ENCODE results near the gene TSPAN33.

The TSPAN33 gene

DNA sequence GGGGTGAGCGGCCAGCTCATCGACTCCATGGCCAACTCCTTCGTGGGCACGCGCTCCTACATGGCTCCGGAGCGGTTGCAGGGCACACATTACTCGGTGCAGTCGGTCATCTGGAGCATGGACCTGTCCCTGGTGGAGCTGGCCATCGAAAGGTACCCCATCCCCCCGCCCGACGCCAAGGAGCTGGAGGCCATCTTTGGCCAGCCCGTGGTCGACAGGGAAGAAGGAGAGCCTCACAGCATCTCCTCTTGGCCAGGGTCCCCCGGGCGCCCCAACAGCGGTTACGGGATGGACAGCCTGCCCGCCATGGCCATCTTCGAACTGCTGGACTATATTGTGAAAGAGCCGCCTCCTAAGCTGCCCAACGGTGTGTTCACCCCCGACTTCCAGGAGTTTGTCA lies 17.4 kb upstream of the TSPAN33 start:
- ChIA-PET CTCF (no interaction called here), POLR2A (no interaction called here)
- DNase-seq (ENCODE audit: extremely low spot score) = no peak
- TF ChIP-seq, protein P1, sequence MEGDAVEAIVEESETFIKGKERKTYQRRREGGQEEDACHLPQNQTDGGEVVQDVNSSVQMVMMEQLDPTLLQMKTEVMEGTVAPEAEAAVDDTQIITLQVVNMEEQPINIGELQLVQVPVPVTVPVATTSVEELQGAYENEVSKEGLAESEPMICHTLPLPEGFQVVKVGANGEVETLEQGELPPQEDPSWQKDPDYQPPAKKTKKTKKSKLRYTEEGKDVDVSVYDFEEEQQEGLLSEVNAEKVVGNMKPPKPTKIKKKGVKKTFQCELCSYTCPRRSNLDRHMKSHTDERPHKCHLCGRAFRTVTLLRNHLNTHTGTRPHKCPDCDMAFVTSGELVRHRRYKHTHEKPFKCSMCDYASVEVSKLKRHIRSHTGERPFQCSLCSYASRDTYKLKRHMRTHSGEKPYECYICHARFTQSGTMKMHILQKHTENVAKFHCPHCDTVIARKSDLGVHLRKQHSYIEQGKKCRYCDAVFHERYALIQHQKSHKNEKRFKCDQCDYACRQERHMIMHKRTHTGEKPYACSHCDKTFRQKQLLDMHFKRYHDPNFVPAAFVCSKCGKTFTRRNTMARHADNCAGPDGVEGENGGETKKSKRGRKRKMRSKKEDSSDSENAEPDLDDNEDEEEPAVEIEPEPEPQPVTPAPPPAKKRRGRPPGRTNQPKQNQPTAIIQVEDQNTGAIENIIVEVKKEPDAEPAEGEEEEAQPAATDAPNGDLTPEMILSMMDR (IDR thresholded peaks at IDR 0.05; ENCODE audit: control extremely low read depth, extremely low read depth, low read depth, missing control alignments) = no peak

DNA sequence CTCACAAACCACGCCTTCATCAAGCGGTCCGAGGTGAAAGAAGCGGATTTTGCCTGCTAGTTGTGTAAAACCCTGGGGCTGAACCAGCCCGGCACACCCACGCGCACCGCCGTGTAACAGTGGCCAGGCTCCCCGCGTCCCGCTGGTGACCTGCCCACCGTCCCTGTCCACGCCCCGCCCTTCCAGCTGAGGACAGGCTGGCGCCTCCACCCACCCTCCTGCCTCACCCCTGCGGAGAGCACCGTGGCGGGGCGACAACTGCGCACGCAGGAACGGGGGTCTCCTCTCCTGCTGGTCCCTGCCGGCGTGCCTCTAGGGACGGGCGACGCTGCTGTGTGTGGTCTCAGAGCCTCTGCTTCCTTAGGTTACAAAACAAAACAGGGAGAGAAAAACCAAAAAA lies 16.9 kb upstream of the TSPAN33 start:
- DNase-seq (ENCODE audit: extremely low spot score) = no peak
- ChIA-PET CTCF (interaction anchor here (1.5 kb wide), 1 partner anchor 36 kb away, joined by 4 read pairs; no protein-coding TSS in a partner anchor), POLR2A (no interaction called here)
- TF ChIP-seq, protein P1 (IDR thresholded peaks at IDR 0.05; ENCODE audit: control extremely low read depth, extremely low read depth, low read depth, missing control alignments) = no peak

DNA sequence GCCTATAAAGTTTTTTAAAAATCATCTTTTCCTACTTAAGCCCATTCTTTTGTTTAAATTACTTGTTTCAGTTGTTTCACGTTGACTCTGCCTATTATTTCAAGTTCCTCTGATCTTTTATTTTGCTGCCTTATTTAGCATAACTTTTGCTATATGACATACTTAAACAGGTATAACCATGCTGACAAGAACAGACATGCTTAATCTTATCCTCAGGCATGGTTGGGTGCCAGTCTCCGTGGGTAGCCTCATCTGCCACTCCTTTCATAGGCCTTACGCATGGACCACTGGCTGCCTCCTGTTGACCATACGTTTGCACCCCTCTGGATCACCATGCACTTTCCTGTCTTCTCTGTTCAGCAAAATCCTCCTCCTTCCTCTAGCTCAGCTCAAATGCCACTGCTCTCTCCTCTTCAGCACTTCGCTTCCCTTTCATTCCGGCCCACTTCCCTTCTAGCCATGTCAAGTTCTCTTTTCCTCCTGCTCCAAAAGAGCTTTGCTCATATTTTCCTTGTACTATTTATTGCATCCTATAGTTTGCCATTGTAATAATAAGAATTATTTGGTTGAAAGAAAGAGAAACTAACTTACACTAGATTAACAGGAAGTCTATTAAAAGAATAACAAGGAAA lies 10.0 kb upstream of the TSPAN33 start:
- DNase-seq (ENCODE audit: extremely low spot score) = no peak
- CTCF ChIA-PET = interaction anchor here (1.7 to 2.3 kb wide), 3 partner anchors 10 to 43 kb away, joined by 4 to 9 read pairs (median 7); partner anchors contain the start of gene TSPAN33
- TF ChIP-seq, protein P1 (IDR thresholded peaks at IDR 0.05; ENCODE audit: control extremely low read depth, extremely low read depth, low read depth, missing control alignments) = no peak
- POLR2A ChIA-PET = no interaction called here

DNA sequence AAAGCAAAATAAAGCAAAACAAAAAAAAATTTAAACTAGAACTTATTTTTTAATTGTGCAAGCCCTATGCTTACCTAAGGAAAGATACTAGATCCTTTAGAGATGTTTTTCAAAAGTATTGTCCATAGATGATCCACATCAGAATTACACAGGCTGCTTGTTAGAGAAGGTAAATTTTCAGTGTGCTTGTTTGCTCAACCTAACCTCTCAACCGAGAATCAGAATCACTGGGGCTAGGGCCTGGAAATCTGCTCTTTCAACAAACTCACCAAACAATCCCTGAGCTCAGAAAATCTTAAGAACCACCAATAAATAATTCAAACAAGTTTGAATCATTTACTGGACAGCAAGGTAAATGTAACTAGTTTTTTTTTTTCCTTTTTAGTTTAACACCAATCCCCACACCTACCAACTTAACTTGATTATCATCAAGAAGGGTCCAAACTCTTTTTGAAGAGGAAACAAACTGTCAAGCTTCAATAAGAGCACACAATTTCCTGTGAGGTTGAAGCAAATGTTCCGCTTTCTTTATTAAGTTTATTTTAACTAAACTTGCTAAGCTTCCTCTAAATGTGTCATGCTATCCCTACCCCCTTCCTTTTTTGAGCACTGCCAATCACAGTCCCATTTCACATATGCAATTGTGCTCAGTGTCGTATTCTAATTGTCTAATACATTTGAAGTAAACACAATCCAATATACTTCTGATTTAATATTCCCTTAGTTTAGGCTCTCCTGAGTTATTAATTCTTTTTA lies 7.4 kb upstream of the TSPAN33 start:
- TF ChIP-seq, protein P1 (IDR thresholded peaks at IDR 0.05; ENCODE audit: control extremely low read depth, extremely low read depth, low read depth, missing control alignments) = no peak
- DNase-seq (ENCODE audit: extremely low spot score) = peak; percentile 49
- ChIA-PET CTCF (interaction anchor here (0.9 to 2.2 kb wide), 4 partner anchors 10 to 54 kb away, joined by 3 to 10 read pairs (median 4); no protein-coding TSS in a partner anchor), POLR2A (interaction anchor here (0.6 kb wide), 1 partner anchor 25 kb away, joined by 4 read pairs; no protein-coding TSS in a partner anchor)

DNA sequence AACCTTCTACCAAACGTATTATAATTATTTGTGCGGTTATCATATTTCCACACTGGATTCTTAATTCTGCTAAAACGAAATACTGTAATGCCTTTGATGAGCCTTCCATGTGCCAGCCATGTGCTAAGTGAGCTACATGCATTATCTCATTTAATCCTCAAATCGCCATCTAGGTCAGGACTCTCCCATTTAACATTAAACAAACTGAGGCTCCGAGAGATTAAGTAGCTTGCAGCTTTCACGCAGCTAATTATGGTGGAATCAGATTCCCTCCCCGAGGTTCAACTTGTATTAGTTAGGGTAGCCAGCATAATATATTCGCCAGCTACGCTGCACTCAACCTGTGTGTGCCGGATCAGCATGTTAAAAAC lies 798 bp upstream of the TSPAN33 start:
- TF ChIP-seq, protein P1 (IDR thresholded peaks at IDR 0.05; ENCODE audit: control extremely low read depth, extremely low read depth, low read depth, missing control alignments) = no peak
- ChIA-PET CTCF (interaction anchor here (1.0 to 16.0 kb wide), 6 partner anchors 9 to 57 kb away, joined by 3 to 220 read pairs (median 6); no protein-coding TSS in a partner anchor), POLR2A (no interaction called here)
- DNase-seq (ENCODE audit: extremely low spot score) = no peak

DNA sequence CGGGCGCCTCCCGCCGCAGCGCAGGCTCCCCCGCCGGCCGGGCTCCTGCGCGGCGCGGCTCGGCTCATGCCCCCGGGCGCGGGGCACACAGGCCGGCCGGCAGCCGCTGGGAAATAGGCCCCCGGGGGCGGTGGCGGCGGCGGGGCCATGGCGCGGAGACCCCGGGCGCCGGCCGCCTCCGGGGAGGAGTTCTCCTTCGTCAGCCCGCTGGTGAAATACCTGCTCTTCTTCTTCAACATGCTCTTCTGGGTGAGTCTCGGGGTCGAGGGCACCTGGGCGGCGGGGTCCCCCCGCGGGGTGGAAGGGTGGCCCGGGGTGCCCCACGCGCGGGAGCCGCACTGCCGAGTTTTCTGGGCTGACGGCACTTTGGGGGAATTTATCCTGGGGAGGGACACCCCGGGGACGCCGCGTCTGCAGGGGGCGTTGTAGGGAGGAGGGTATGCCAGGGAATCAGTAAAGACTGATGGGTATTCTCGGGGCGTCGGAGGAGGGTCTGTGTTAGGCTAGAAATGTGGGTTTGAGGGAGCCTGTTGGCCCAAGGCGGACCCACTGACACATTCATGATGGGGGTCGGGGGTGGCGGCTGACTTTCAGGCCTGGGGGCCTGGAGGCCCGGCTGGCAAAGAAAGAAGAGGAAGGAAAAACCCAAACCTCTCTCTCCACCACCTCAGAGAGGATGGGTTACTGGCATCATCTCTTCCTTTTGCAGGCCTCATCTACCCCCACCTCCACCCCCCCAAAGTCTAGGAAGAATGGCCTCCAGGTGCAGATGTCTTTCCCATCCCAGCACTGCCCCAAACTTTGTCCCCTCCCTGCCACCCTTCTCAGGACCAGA lies 544 bp downstream of the TSPAN33 start:
- no peak for DNase-seq (ENCODE audit: extremely low spot score)
- ChIA-PET CTCF (interaction anchor here (0.8 to 16.0 kb wide), 10 partner anchors 10 to 134 kb away, joined by 3 to 220 read pairs (median 4); no protein-coding TSS in a partner anchor), POLR2A (no interaction called here)
- TF ChIP-seq, protein P1 (IDR thresholded peaks at IDR 0.05; ENCODE audit: control extremely low read depth, extremely low read depth, low read depth, missing control alignments) = peak; percentile 72
